PC-3 (cell line): Measurements from ENCODE around the gene NNT.

Source experiments
- CTCF ChIP-seq: fragments of 300-600 bp; sonication (generic); conservative IDR thresholded peaks from 2 replicates; pipeline ENCODE4 v1.5.1; 2017; ENCODE audit warnings: antibody characterized with exemption, low read depth, mild to moderate bottlenecking, low read length
- EZH2 ChIP-seq: fragments of 300-600 bp; sonication (generic); IDR thresholded peaks from one replicate; pipeline ENCODE4 v1.6.1; 2017; ENCODE audit warnings: antibody characterized with exemption, mild to moderate bottlenecking, low read length; ENCODE audit not compliant: unreplicated experiment
- EZH2phosphoT487 ChIP-seq: fragments of 300-600 bp; sonication (generic); IDR thresholded peaks from 2 replicates; pipeline ENCODE4 v1.6.1; 2018; ENCODE audit warnings: mild to moderate bottlenecking, antibody characterized with exemption, low read length, borderline replicate concordance

DNA sequence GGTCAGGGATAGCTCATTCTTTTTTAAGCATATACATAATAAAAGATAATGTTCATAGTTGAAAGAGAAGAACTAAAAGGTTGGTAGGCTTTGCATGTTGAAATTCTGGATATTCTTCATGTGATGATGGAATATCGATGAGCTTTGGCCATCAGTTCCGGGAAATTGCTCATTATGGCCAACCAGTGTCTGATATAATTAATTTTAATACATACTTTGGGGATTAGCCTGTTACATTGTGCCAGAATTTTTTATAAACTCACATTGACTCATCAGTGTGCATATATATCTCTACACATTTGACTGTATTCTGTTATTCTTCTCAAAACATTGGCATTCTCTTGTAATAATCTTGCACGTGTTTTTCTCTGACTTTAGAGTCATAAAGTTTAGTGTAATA, 84.3 kb downstream of the NNT start:
- TF ChIP-seq EZH2 (no peak), CTCF (no peak), EZH2phosphoT487 (no peak)
